ENCODE results near the gene SDK2.

SDK2 gene

DNA sequence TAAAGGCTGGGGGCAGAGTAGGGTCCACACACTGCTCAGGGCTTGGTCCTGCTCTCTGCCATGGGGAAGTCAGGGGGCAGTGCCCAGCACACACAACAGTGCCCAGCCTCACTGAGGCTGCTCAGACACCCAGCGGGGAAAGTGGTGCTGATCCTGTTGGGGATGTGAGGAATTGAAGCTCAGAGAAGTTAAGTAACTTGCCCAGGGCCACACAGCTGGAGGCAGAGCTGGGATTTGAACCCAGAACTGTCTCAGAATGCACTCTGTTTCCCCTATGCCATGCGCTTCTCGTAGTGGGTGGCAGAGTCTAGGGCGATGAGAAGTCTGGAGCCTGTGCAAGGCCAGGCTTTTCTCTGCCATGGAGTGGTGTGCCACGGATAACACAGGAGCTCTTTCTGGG lies 59.3 kb downstream of the SDK2 start:
- DNase-seq: no peak

DNA sequence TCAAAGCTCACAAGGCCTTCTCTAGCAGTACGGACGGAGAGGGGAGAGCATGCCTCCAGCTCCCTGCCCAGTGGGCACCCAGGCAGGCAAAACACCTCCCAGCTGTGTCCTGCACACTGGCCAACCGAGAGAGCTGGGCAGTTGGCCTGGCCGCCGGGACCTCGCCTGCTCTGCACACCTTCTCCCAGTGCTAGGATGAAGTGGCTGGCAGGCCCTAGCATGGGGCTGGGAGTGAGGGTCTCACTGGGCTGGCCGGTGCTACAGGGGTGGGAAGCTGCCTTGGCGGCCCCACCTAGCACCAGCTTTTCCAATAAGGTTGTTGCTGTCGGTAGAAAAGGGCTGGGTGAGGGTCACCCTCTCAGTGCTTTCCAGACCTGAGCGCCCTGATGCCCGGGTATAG lies 60.2 kb downstream of the SDK2 start:
- DNase-seq: no peak

DNA sequence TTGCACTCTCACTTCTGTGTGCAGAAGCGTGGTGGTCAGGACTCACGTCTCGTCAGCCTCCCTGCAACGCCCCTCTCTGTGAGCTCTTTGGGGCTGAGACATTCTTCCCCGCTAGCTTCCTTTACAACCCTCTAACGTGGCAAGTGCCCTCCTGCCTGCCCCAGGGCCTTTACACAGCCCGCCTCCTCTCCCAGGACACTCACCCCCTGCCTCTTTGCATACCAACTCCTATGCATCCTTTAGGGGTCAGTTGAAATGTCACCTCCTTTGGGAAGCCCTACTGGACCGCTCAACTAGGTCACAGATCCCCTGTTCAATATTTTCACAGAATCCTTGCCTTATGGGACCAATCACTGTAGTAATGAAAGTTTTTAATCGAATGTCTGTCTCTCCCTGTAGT lies 61.4 kb downstream of the SDK2 start:
- no peak for DNase-seq

- no peak for DNase-seq
These were observed 61.9 kb downstream of the SDK2 start for GRCh38 chr17:73582359-73582758.

GRCh38 chr17:73581379-73581778 lies 62.9 kb downstream of the SDK2 start:
- DNase-seq: no peak

GRCh38 chr17:73580073-73580710 lies 64.1 kb downstream of the SDK2 start:
- DNase-seq: no peak

GRCh38 chr17:73576556-73577098 lies 67.6 kb downstream of the SDK2 start:
- no peak for DNase-seq

- no peak for DNase-seq
These were observed 68.6 kb downstream of the SDK2 start for GRCh38 chr17:73575470-73576221.

- no peak for DNase-seq
These were observed 72.6 kb downstream of the SDK2 start for GRCh38 chr17:73571511-73572130.

- DNase-seq: no peak
These were observed 74.4 kb downstream of the SDK2 start for GRCh38 chr17:73569762-73570319.

- no peak for DNase-seq
These were observed 75.3 kb downstream of the SDK2 start for GRCh38 chr17:73568934-73569333.

GRCh38 chr17:73566905-73567782 lies 77.1 kb downstream of the SDK2 start:
- peak; percentile 14 for DNase-seq

- no peak for DNase-seq
These were observed 79.4 kb downstream of the SDK2 start for GRCh38 chr17:73564843-73565242.

GRCh38 chr17:73562896-73563295 lies 81.3 kb downstream of the SDK2 start:
- no peak for DNase-seq

- DNase-seq: no peak
These were observed 83.1 kb downstream of the SDK2 start for GRCh38 chr17:73561111-73561510.

DNA sequence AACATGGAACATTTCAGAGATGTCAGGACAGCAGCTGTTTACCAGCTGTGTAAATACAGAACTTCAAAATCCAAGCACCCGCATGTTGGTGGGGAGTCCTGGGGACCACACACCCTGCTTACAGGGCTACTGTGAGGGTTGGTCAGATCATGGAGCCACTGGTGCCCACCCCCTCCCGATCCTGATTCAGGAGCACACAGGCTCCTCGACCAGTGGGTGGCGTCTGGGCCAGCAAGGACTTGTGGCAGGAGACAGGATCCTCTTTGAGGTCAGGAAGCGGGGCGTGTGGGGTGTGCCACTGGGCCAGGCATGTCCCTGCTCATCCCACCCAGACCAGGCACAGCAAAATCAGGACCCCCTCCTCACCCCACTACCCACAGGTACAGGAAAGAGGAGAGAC lies 83.6 kb downstream of the SDK2 start:
- no peak for DNase-seq

- no peak for DNase-seq
These were observed 84.7 kb downstream of the SDK2 start for GRCh38 chr17:73559532-73559931.

GRCh38 chr17:73555199-73555960 lies 88.9 kb downstream of the SDK2 start:
- DNase-seq: no peak

DNA sequence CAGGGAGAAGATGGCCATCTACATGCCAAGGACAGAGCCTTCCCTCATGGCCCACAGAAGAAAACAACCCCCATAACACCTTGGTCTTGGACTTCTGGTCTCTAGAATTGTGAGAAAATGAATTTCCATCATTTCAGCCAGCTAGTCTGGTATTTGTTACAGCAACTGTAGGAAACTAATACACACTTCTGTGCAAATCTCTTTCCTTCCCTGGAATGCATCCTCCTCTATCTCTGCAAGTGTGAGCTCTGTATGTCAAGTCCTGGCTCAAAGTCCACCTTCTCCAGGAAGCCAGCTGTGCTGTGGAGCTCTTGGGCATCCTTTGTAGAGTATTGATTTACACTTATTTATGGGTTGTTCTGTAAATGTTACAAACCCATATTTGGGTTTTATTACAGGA lies 89.7 kb downstream of the SDK2 start:
- no peak for DNase-seq

GRCh38 chr17:73553311-73553710 lies 90.9 kb downstream of the SDK2 start:
- no peak for DNase-seq

DNA sequence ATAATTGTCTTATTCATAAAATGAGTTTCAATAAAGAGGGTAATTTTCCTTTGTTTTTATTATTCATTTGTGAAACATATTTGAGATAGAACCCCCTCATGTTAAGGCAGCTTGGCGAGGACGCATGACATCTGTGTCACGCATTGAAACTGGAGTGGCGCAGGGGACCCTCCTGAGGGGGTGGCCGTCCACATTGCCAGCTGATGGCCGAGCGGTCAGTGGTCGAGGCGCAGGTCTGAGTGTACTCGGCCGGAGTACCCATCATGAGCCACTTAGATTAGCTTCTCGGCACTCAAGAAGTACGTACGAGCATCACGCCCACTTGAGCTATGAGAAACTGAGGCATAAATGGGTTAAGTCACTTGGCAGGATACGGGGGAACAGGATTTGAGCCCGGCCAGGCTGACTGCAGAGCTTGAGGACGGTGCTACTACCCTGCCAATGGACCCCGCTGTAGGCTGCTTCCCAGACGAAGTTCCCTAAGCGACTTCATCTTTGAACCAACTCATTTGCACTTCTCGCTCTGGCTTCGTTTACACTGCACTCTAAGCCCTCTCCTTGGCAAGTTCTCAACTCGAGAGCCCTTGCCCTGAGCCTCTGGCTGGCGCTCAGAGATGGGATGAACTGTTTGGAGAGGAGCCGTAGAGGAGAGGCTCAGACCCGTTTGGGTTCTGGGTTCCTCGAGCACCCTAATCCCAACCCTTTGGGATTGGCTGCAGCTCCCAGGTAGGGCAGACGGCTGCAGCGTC lies 91.8 kb downstream of the SDK2 start:
- no peak for DNase-seq

Data from stimulated activated CD4-positive, alpha-beta T cell treated with anti-CD3 and anti-CD28 coated beads, Interleukin-4, amount 100 ng/mL, for 1 hour (primary cell).